Hematopoietic multipotent progenitor cell (in vitro differentiated cells): ENCODE results near the gene FCN2. TPM values are rescaled to one million over a fixed set of nuclear protein-coding genes. Genes with fewer than 3 reads are reported as not detected.

Experiments
- DNase-seq, 3 donors: peaks; one replicate each; pipeline ENCODE4 v3.0.0-alpha.2; 2011 to 2015; ENCODE audit warnings: low read depth in 2 of 3, low spot score in 2 of 3
- total RNA-seq: library from RNA; depleted of rRNA; stranded (reverse); fragments of >200 nt; gene quantifications from one replicate; pipeline ENCODE4 v1.2.3, GENCODE V29; 2012

The FCN2 gene
- total RNA-seq: not detected

DNA sequence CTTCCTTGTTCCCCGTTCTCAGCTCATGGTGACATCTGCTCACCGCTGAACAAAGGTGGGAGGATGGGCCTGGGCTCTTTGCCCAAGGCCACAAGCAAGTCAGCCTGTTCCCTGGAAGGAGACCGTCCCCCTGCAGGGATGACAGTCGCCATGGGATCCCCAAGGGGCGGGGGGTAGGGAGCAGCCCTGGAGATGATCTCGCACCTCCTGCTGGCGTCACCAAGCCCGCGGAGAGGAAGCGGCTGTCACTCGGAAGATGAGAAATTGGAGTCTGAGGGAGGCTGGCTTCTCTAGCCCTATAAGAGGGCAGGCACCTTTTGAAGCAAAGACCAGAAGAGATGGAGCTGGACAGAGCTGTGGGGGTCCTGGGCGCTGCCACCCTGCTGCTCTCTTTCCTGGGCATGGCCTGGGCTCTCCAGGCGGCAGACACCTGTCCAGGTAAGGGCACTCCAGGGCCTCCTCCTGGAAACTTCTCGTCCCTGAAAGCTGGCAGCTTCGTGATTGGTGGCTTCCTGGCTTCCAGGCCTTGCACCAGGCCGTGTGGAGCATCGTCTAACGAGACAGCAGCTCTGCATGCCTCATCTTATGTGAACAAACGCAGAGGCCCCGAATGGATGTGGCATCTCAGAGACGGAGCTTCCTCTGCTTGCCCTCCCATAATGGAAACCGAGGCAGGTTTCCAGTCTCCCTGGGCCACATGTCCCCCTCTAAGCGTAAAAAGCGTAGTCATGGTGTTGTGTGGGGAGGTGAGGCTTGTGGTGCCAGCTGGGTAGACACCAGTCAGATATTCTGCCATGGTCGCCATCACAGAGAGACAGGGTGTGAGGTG lies at the start of gene FCN2:
TSS of gene FCN2 (plus strand) at position 327 of the 829 bp plus-strand sequence. CDS start at position 339, 12 bp downstream.
- DNase-seq: no peak

- no peak for DNase-seq
Measured at GRCh38 chr9:134830926-134831720, 49.5 kb upstream of the FCN2 start.

DNA sequence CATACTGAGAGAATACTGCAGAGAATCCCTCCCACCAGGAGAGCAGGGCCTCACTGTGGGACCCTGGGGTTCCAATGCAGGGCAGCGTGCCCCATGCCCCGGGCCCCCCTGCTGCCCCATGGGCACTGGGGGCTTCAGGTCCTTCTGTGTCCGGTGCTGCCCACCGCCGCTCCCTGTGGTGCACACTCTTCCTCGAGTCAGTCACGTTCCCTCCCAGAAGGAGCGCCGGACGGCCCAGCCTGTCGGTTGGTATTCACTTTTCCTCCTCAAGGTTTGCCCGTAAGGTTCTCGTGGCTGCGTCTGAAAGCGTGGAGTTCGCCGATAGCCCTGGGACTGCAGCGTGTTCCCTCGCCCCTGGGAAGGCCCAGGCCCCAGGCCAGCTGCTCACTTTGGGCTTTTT lies 48.1 kb upstream of the FCN2 start:
- no peak for DNase-seq

- no peak for DNase-seq
Measured at GRCh38 chr9:134833294-134833880, 47.2 kb upstream of the FCN2 start.

DNA sequence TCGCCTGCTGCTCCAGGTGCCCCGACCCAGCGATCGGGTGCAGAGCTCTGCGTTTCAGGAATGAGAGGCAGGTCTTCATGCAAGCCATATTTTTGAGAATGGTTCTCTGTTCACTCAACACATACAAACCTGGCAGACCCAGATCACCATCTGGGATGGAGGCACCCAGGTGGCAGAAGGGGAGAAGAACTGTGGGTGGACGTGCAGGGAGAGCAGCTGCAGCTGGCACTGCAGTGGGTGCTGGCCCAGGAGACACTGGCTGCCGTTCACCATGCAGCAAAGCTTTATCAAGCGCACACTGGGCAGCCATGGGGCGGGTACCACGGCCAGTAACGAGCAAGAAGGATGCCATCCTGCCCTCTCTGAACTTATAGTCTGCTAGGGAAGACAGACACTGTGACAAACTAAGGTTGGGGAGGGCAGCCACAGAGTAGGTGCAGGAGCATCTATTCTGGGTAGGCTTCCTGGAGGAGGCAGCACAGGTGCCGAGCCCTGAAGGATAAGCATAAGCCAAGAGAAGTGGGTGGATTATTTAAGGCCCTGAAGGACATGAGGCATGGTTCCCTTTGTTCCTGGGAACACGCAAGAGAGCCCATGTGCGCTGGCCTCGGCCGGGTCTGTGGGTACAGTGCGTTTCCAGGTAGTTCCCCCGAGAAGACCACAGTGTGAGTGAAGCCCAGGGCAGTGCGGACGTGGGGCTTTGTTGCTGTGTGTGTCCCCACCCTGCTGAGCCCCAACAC lies 46.2 kb upstream of the FCN2 start:
- DNase-seq: no peak

DNA sequence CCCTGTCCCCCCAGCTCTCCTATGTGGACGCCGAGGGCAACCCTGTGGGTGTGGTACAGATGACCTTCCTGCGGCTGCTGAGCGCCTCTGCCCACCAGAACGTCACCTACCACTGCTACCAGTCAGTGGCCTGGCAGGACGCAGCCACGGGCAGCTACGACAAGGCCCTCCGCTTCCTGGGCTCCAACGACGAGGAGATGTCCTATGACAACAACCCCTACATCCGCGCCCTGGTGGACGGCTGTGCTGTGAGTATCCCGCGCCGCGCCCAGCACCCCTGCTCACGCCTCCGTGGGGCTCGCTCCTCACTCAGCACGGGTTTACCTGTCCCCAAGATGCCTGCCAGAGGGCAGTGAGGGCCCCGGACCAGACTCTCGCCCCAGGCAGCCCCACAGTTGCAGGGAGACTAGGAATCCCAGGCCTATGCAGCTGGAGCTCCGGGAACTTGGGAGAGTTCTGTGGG lies 45.6 kb upstream of the FCN2 start:
- DNase-seq: no peak

GRCh38 chr9:134835448-134835847 lies 45.2 kb upstream of the FCN2 start:
- DNase-seq: no peak

- DNase-seq: no peak
Measured at GRCh38 chr9:134835987-134836386, 44.6 kb upstream of the FCN2 start.

DNA sequence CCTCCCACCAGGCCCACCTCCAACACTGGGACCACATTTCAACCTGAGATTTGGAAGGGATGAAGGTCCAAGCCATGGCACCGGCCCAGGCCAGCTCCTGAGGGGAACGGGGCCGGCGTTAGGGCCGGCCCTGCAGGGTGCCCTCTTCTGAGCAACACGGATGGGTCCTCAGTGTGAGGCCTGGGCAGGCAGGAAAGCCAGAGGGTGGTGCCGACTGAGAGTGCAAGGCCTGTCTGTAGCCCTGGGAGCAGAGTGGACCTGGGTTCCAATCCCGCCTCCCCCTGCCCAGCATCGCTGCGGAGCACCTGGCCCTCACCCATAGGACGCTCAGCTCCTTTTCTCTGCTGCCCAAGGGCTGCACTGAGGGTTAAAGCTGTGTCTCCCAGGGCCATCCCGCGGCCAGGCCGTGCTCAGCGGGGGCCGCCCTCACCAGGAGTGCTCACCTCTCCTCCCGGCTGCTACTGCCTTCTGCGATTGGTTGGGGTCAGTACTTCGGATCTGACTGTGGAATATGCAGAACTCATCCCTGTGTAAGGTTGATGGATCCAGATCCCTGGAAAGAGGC lies 44.1 kb upstream of the FCN2 start:
- DNase-seq: no peak

GRCh38 chr9:134837529-134837928 lies 43.1 kb upstream of the FCN2 start:
- no peak for DNase-seq

GRCh38 chr9:134838651-134839454 lies 41.8 kb upstream of the FCN2 start:
- no peak for DNase-seq

DNA sequence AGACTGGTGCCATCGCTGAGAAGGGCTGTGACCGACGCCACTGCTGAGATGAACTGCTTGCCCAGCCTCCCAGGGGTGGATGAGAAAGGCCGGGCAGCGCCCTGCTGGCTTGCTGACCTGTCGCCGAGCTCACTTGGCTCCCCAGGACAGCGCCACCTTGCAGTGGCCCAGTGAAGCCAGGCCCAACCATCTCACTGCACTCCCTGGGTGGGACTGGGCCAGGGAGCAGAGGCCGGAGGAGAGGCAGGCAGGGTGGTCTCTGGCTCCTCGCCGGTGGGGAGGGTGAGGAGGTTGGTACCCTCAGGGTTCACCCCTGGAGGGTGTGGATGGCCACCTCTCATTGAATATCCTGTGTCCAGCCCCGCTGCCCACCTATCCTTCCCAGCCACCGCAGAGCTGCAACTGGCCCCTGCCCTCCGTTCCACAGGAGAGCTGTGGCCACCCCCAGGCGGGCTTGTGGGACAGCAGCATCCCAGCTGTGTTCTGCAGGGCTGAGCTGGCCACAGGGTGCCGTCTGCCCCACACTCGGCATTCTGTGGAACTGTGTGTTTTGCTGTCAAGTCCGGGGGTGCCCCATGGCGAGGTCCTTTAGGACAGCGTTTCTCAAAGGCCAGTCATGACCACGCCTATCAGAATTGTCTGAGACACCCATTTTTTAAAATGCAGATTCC lies 41.0 kb upstream of the FCN2 start:
- DNase-seq: no peak

DNA sequence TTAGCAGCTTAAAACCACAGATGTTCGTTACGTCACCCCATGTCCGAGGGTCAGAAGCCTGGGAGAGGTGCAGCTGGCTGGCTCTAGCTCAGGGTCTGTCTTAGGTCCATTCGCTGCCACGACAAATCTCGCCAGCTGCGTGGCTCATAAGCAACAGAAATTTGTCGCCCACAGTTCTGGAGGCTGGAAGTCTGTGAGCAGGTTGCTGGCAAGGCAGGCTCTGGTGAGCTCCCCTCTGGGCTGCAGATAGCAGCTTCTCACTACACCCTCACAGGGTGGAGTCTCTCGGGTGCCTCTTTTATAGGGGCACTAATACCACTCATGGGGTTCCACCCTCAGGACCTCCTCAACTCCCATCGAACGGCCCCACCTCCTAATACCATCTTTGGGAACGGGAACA lies 40.1 kb upstream of the FCN2 start:
- DNase-seq: no peak

DNA sequence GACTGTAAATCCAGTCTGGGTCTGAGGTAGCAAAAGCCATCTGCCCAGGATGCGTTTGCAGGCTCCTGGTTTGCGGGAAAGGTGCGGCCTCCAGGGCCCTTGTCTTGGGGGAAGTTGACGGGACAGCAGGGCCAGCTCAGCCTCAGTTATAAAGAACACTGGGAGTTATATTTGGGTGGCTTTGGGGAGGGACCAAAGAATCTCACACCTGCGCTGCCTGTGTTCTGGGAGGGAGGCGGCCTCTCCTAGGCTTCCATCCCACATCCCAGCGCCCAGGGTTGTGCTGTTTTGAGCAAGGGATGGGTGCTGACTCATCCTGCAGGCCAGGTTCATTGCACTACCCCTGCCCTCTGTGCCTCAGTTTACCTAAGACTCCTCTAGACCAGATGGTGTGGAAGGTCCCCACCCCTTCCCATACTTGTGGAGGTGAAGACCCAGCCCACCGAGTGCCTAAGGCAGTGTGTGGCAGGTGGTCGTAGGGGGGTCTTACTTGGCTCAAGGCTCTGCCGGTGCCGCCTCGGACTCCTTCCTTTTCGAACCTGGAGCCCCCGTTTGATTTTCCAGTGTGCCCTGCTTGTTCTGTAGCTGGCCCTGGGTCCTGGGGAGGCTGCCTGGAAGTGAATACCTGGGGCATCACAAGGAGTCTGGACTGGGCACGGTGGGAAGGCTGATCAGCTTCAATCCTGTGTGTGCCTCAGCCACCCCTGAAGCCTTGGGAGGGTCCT lies 39.3 kb upstream of the FCN2 start:
- DNase-seq: no peak

DNA sequence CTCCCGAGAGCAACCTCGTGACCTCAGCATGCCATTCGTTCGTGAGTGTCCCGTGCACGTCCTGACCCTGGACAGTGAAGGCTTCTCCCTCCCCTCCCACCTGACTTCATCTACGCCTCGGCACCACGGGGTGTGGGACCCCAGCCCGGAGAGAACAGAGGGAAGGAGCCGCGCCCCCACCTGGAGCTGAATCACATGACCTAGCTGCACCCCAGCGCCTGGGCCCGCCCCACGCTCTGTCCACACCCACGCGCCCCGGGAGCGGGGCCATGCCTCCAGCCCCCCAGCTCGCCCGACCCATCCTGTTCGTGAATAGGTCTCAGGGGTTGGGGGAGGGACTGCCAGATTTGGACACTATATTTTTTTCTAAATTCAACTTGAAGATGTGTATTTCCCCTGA lies 38.3 kb upstream of the FCN2 start:
- no peak for DNase-seq

- no peak for DNase-seq
Measured at GRCh38 chr9:134843740-134844139, 36.9 kb upstream of the FCN2 start.

- no peak for DNase-seq
Measured at GRCh38 chr9:134844821-134845220, 35.8 kb upstream of the FCN2 start.

- no peak for DNase-seq
Measured at GRCh38 chr9:134846187-134846586, 34.4 kb upstream of the FCN2 start.
